ENCODE data around the gene ANXA11.
"Not testable (repeated sequence)": the region's sequence is repeated elsewhere in the genome, so short reads cannot be mapped to it uniquely, and the experiment has no call there.

DNA sequence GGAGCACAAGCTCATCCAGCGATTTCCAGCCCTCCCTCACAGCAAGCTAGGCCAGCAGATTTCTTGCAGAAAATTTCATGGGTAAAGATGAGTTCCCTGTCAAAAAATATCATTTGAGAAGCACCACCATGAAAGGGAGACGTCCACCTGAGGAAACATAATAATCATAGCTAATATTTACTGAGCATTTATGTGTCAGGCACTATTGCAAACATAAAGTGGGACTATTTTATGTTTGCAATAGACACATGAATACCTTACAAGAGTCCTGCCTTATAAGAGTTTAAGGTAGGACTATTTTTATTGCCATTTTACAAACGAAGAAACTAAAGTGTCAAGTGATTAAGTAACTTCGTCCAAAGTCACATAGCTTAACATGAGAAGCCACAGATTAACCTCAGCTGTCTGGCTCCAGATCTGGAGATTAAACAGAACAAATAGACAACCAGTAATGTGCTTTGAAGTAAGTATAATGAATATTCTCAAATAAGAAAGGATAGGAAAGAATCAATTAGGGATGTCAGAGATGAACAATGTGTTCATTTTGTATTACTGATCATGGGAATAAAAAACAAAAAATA lies 7.3 kb upstream of the ANXA11 start:
- TF ChIP-seq POLR2A (IDR thresholded peaks at IDR 0.05; ENCODE audit: low read depth); POLR2AphosphoS5 (IDR thresholded peaks at IDR 0.05); EP300 (IDR thresholded peaks at IDR 0.05): not testable (repeated sequence)
- TF ChIP-seq, protein P1, sequence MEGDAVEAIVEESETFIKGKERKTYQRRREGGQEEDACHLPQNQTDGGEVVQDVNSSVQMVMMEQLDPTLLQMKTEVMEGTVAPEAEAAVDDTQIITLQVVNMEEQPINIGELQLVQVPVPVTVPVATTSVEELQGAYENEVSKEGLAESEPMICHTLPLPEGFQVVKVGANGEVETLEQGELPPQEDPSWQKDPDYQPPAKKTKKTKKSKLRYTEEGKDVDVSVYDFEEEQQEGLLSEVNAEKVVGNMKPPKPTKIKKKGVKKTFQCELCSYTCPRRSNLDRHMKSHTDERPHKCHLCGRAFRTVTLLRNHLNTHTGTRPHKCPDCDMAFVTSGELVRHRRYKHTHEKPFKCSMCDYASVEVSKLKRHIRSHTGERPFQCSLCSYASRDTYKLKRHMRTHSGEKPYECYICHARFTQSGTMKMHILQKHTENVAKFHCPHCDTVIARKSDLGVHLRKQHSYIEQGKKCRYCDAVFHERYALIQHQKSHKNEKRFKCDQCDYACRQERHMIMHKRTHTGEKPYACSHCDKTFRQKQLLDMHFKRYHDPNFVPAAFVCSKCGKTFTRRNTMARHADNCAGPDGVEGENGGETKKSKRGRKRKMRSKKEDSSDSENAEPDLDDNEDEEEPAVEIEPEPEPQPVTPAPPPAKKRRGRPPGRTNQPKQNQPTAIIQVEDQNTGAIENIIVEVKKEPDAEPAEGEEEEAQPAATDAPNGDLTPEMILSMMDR (IDR thresholded peaks at IDR 0.05), result not testable (repeated sequence)

Data from esophagus muscularis mucosa (tissue), 4 donors.